ENCODE results near the gene TNIK.

The TNIK gene

GRCh38 chr3:171416666-171417065 lies 43.5 kb downstream of the TNIK start:
- no peak for DNase-seq

GRCh38 chr3:171416061-171416460 lies 44.1 kb downstream of the TNIK start:
- DNase-seq = no peak

GRCh38 chr3:171415070-171415469 lies 45.1 kb downstream of the TNIK start:
- DNase-seq = no peak

- DNase-seq = no peak
Observed at GRCh38 chr3:171412473-171412872, 47.7 kb downstream of the TNIK start.

- no peak for DNase-seq
Observed at GRCh38 chr3:171412054-171412453, 48.2 kb downstream of the TNIK start.

- no peak for DNase-seq
Observed at GRCh38 chr3:171410186-171410585, 50.0 kb downstream of the TNIK start.

GRCh38 chr3:171407759-171408158 lies 52.4 kb downstream of the TNIK start:
- DNase-seq = no peak

- no peak for DNase-seq
Observed at GRCh38 chr3:171404376-171404967, 55.7 kb downstream of the TNIK start.

- DNase-seq = no peak
Observed at GRCh38 chr3:171402281-171402680, 57.9 kb downstream of the TNIK start.

- DNase-seq = no peak
Observed at GRCh38 chr3:171401432-171401831, 58.8 kb downstream of the TNIK start.

GRCh38 chr3:171399842-171400241 lies 60.4 kb downstream of the TNIK start:
- DNase-seq = no peak

- no peak for DNase-seq
Observed at GRCh38 chr3:171398343-171398742, 61.9 kb downstream of the TNIK start.

- DNase-seq = no peak
Observed at GRCh38 chr3:171397089-171397488, 63.1 kb downstream of the TNIK start.

GRCh38 chr3:171396048-171396447 lies 64.2 kb downstream of the TNIK start:
- DNase-seq = no peak

- DNase-seq = no peak
Observed at GRCh38 chr3:171393032-171393744, 67.0 kb downstream of the TNIK start.

- no peak for DNase-seq
Observed at GRCh38 chr3:171391432-171391831, 68.8 kb downstream of the TNIK start.

- no peak for DNase-seq
Observed at GRCh38 chr3:171390051-171390941, 69.9 kb downstream of the TNIK start.

GRCh38 chr3:171389491-171389890 lies 70.7 kb downstream of the TNIK start:
- no peak for DNase-seq

- no peak for DNase-seq
Observed at GRCh38 chr3:171388527-171388926, 71.7 kb downstream of the TNIK start.

- DNase-seq = no peak
Observed at GRCh38 chr3:171387062-171387461, 73.1 kb downstream of the TNIK start.

- no peak for DNase-seq
Observed at GRCh38 chr3:171385086-171385485, 75.1 kb downstream of the TNIK start.

- DNase-seq = no peak
Observed at GRCh38 chr3:171384101-171384891, 75.9 kb downstream of the TNIK start.
